ENCODE data around the gene ECM2.

Gene ECM2

DNA sequence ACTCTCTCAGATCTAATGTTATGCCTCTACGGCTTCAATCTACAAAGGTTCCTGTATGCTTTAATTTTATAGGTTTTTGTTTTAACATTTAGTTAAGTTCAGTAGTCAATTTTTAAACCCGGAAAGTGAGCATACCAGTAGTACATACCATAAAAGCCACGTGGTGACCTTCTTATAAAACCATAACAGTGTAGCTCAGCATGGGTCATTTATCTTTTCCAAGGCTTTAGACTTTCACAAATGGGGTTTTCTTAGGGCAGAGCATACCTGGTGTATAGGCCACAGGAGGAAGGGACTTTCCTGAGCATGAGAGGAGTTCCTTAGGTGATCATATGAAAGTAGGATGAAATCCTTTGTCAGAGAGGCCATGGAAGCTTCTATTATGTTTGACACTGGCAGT, 23.2 kb downstream of the ECM2 start:
- TF ChIP-seq, protein P1, sequence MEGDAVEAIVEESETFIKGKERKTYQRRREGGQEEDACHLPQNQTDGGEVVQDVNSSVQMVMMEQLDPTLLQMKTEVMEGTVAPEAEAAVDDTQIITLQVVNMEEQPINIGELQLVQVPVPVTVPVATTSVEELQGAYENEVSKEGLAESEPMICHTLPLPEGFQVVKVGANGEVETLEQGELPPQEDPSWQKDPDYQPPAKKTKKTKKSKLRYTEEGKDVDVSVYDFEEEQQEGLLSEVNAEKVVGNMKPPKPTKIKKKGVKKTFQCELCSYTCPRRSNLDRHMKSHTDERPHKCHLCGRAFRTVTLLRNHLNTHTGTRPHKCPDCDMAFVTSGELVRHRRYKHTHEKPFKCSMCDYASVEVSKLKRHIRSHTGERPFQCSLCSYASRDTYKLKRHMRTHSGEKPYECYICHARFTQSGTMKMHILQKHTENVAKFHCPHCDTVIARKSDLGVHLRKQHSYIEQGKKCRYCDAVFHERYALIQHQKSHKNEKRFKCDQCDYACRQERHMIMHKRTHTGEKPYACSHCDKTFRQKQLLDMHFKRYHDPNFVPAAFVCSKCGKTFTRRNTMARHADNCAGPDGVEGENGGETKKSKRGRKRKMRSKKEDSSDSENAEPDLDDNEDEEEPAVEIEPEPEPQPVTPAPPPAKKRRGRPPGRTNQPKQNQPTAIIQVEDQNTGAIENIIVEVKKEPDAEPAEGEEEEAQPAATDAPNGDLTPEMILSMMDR (IDR thresholded peaks at IDR 0.05; ENCODE audit: low read length): no peak
- TF ChIP-seq EZH2phosphoT487 (IDR thresholded peaks at IDR 0.05; ENCODE audit: low read length) (no peak), EZH2 (optimal IDR thresholded peaks at IDR 0.05; ENCODE audit: low read depth, low read length) (no peak)
- Histone ChIP-seq H3F3A (ENCODE audit: insufficient read depth, low read length) (no peaks in the 10 kb centered on the region), H3K4me1 (ENCODE audit: low read length) (peaks cover 6% of the 10 kb centered on the region; the same call in 1 of the 2 replicates), H3K4me3 (ENCODE audit: low read length) (no peak overlapping the region), H3K27ac (ENCODE audit: low read length) (no peak overlapping the region), H3K27me3 (replicated peaks; ENCODE audit: insufficient read depth, low read length) (no peaks in the 10 kb centered on the region), H4K20me1 (ENCODE audit: insufficient read depth, low read length) (no peaks in the 10 kb centered on the region), H2AFZ (ENCODE audit: low read length) (no peak overlapping the region), H3K36me3 (replicated peaks; ENCODE audit: insufficient read depth, low read length) (no peaks in the 10 kb centered on the region), H3K4me2 (ENCODE audit: low read depth, low read length) (no peak overlapping the region), H3K9me2 (replicated peaks; ENCODE audit: insufficient read depth, low read length) (no peaks in the 10 kb centered on the region), H3K9ac (ENCODE audit: low read length) (no peak overlapping the region), H3K79me2 (ENCODE audit: low read length) (no peaks in the 10 kb centered on the region), H3K9me3 (replicated peaks; ENCODE audit: insufficient read depth, low read length) (no peaks in the 10 kb centered on the region)
- no peak for DNase-seq

DNA sequence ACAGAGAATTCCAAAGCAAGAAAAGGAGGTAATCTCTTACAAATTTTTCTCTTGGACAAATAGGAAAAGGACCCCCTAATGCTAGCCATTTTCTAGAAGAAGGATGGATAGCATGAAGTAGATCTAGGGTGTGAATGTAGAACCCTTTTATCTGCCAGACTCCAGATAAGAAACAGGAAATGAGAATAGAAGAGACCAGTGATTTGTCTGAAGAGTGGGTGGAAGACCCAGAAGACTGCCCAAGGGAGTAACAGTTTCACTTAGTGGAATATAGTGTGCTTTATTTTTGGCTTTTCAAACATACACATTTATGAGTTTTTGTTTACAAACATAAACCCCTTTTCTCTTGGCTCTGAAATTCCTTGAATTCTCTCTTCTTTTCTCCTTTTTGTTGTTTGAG, 25.0 kb downstream of the ECM2 start:
- DNase-seq: no peak
- H3K27me3 ChIP-seq (replicated peaks; ENCODE audit: insufficient read depth, low read length): no peaks in the 10 kb centered on the region
- peaks cover 6% of the 10 kb centered on the region; the same call in 1 of the 2 replicates for H3K4me1 ChIP-seq (ENCODE audit: low read length)
- no peak overlapping the region for H3K4me2 ChIP-seq (ENCODE audit: low read depth, low read length)
- no peak overlapping the region for H2AFZ ChIP-seq (ENCODE audit: low read length)
- no peaks in the 10 kb centered on the region for H3K9me2 ChIP-seq (replicated peaks; ENCODE audit: insufficient read depth, low read length)
- H3K9ac ChIP-seq (ENCODE audit: low read length): no peak overlapping the region
- no peaks in the 10 kb centered on the region for H4K20me1 ChIP-seq (ENCODE audit: insufficient read depth, low read length)
- no peaks in the 10 kb centered on the region for H3K9me3 ChIP-seq (replicated peaks; ENCODE audit: insufficient read depth, low read length)
- H3K36me3 ChIP-seq (replicated peaks; ENCODE audit: insufficient read depth, low read length): no peaks in the 10 kb centered on the region
- H3F3A ChIP-seq (ENCODE audit: insufficient read depth, low read length): no peaks in the 10 kb centered on the region
- H3K79me2 ChIP-seq (ENCODE audit: low read length): no peaks in the 10 kb centered on the region
- TF ChIP-seq EZH2phosphoT487 (IDR thresholded peaks at IDR 0.05; ENCODE audit: low read length): no peak
- no peak for TF ChIP-seq EZH2 (optimal IDR thresholded peaks at IDR 0.05; ENCODE audit: low read depth, low read length)
- TF ChIP-seq, protein P1 (IDR thresholded peaks at IDR 0.05; ENCODE audit: low read length): no peak
- H3K4me3 ChIP-seq (ENCODE audit: low read length): no peak overlapping the region
- no peak overlapping the region for H3K27ac ChIP-seq (ENCODE audit: low read length)

DNA sequence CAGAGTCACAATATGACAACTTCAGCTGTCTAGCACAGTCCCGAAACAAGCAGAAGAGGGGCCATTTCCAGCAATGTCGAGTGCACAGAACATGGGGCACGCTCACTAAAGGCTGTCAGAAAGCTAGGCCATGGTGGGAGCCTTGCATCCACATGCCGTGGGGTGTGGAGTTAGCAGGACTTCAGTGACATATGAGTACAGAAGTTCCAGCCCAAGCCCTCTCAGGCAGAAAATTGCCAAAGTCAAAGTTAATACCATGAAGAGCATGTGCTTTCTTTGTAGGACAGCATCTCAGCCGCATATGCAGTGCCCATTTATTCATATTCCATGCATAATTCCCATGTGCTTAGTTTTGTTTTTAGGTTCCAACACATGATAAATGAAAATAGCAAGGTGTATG, 26.7 kb downstream of the ECM2 start:
- Histone ChIP-seq H3K4me2 (ENCODE audit: low read depth, low read length) (no peak overlapping the region), H3F3A (ENCODE audit: insufficient read depth, low read length) (no peaks in the 10 kb centered on the region), H3K4me1 (ENCODE audit: low read length) (peaks cover 6% of the 10 kb centered on the region; the same call in 1 of the 2 replicates), H3K4me3 (ENCODE audit: low read length) (no peak overlapping the region), H3K9me2 (replicated peaks; ENCODE audit: insufficient read depth, low read length) (no peaks in the 10 kb centered on the region), H3K36me3 (replicated peaks; ENCODE audit: insufficient read depth, low read length) (no peaks in the 10 kb centered on the region), H3K27ac (ENCODE audit: low read length) (no peak overlapping the region), H3K9ac (ENCODE audit: low read length) (no peak overlapping the region), H3K9me3 (replicated peaks; ENCODE audit: insufficient read depth, low read length) (no peaks in the 10 kb centered on the region), H3K27me3 (replicated peaks; ENCODE audit: insufficient read depth, low read length) (no peaks in the 10 kb centered on the region), H4K20me1 (ENCODE audit: insufficient read depth, low read length) (no peaks in the 10 kb centered on the region), H3K79me2 (ENCODE audit: low read length) (no peaks in the 10 kb centered on the region), H2AFZ (ENCODE audit: low read length) (no peak overlapping the region)
- TF ChIP-seq, protein P1 (IDR thresholded peaks at IDR 0.05; ENCODE audit: low read length): no peak
- no peak for TF ChIP-seq EZH2phosphoT487 (IDR thresholded peaks at IDR 0.05; ENCODE audit: low read length)
- TF ChIP-seq EZH2 (optimal IDR thresholded peaks at IDR 0.05; ENCODE audit: low read depth, low read length): no peak
- no peak for DNase-seq

Measured in MM.1S (cell line).